Subcutaneous abdominal adipose tissue (tissue), 5 donors: ENCODE measurements around the gene PIGQ.
A peak's percentile ranks its signal among the peaks of the same experiment; 100 is the strongest.

ENCODE experiments used
- H3K27ac ChIP-seq: one replicate; pipeline ENCODE4 v1.7.0; 2013; ENCODE audit warnings: low read depth, mild to moderate bottlenecking, inconsistent platforms, low read length, moderate library complexity
- H3K27me3 ChIP-seq, 5 donors: one replicate each; pipeline ENCODE4 v1.7.0; 2013; ENCODE audit warnings: low read length in 5 of 5, inconsistent platforms in 1 of 5; ENCODE audit not compliant: control insufficient read depth in 5 of 5, insufficient read depth in 4 of 5
- H3K36me3 ChIP-seq, 5 donors: one replicate each; pipeline ENCODE4 v1.7.0; 2013; ENCODE audit warnings: low read length in 5 of 5; ENCODE audit not compliant: control insufficient read depth in 5 of 5, insufficient read depth in 5 of 5
- H3K4me1 ChIP-seq, 5 donors: one replicate each; pipeline ENCODE4 v1.7.0; 2013; ENCODE audit warnings: low read length in 5 of 5, mild to moderate bottlenecking in 3 of 5, moderate library complexity in 1 of 5; ENCODE audit not compliant: control insufficient read depth in 5 of 5, insufficient read depth in 5 of 5
- H3K4me3 ChIP-seq, 5 donors: one replicate each; pipeline ENCODE4 v1.7.0; 2013; ENCODE audit warnings: low read length in 5 of 5, low read depth in 1 of 5
- H3K9ac ChIP-seq, 5 donors: one replicate each; pipeline ENCODE4 v1.7.0; 2013; ENCODE audit warnings: low read length in 5 of 5, mild to moderate bottlenecking in 4 of 5, moderate library complexity in 3 of 5
- H3K9me3 ChIP-seq, 5 donors: one replicate each; pipeline ENCODE4 v1.7.0; 2013; ENCODE audit warnings: low read length in 5 of 5; ENCODE audit not compliant: control insufficient read depth in 5 of 5
- donor health status: healthy.
- donor health status: healthy.
- donor health status: healthy.
- donor health status: healthy.
- donor health status: healthy.

PIGQ gene

DNA sequence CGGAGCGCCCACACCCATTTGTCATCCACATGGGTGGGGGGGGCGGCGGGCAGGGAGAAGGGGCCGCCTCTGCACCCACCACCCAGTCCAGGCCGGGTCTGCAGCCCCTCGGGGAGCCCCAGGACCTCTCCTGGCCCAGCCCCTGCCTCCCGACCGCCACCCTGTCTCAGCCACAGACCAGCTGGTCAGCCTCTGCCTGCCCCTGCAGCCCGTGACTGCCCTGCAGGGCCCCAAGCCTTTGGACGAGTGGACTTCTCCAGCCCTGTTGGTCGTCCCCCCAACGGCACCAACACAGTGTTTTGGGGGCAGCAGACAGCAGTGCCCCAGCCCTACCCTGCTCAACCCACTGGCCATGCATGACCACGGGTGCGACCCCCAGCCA is 8.4 kb upstream of the PIGQ start:
- Histone ChIP-seq H3K36me3 (no peaks in the 10 kb centered on the region), H3K9ac (no peak overlapping the region), H3K9me3 (no peaks in the 10 kb centered on the region), H3K4me3 (no peak overlapping the region), H3K27ac (no peak overlapping the region), H3K27me3 (peaks cover 28 to 44% (median 40%) of the 10 kb centered on the region in 5 donors), H3K4me1 (peaks cover 0 to 15% (median 9%) of the 10 kb centered on the region in 5 donors)

DNA sequence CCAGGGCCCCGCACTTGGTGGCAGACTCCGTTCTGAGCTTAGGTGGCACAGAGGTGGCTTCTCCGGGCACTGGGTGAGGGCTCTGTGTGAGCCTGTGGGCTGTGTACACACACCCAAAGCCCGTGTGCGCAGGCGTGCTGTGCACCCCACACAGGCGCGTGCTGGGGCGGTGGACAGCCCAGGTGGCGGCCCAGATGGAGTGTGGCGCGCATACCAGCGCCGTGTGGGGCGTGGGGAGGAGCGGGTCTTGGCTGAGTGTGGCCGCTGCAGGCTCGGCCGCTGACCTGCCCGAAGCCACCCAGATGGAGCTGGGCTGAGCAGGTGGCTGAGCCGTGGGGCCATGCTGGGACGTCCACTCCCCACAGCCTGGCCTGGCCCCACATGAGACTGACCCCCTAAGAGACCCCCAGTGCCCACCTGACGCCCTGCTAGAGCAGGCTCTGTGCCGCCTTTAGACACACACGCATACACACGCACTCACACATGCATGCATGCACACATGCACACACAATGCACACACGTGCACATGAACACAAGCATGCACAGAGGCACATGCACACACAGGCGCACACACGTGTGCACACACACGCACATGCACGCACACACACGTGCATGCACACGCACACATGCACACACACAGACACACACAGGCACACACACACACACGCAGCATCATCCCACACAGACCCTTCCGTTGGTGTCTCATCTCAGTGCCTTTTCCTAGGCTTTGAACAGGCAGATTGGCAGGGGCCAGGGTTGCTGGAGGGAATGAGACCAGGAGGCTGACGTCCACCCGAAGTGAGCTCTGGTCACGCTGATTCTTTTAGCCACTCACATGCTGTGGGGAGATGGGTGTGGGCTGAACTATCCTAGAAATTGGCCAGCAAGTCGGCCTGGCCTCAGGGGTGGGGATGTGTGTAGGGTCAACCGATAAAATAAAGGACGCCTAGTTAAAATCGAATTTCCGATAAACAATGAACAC is 7.5 kb upstream of the PIGQ start:
- Histone ChIP-seq H3K4me1 (peaks cover under 1 to 24% (median 18%) of the 10 kb centered on the region in 5 donors), H3K4me3 (no peak overlapping the region), H3K9me3 (no peaks in the 10 kb centered on the region), H3K27me3 (peaks cover 28 to 42% (median 40%) of the 10 kb centered on the region in 5 donors), H3K27ac (no peak overlapping the region), H3K9ac (no peak overlapping the region), H3K36me3 (no peaks in the 10 kb centered on the region)

DNA sequence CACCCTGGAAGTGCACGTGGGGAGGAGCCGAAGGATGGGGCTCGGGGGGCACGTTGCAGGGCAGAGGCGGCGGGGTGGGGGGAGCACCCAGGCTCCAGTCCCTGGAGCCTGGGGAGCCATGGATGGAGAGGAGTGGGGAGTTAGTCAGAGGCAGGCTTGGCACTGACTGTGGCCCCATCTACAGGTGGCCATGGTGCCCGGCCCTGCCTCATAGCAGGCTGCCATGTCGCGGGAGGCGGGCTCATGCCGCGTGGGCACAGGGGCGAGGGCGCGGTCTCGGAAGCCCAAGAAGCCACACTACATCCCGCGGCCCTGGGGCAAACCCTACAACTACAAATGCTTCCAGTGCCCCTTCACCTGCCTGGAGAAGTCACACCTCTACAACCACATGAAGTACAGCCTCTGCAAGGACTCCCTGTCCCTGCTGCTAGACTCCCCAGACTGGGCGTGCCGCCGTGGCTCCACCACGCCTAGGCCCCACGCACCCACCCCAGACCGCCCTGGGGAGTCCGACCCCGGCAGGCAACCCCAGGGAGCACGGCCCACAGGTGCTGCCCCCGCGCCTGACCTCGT is 6.6 kb upstream of the PIGQ start:
- Histone ChIP-seq H3K4me1 (peaks cover 1 to 33% (median 25%) of the 10 kb centered on the region in 5 donors), H3K4me3 (no peak overlapping the region)

DNA sequence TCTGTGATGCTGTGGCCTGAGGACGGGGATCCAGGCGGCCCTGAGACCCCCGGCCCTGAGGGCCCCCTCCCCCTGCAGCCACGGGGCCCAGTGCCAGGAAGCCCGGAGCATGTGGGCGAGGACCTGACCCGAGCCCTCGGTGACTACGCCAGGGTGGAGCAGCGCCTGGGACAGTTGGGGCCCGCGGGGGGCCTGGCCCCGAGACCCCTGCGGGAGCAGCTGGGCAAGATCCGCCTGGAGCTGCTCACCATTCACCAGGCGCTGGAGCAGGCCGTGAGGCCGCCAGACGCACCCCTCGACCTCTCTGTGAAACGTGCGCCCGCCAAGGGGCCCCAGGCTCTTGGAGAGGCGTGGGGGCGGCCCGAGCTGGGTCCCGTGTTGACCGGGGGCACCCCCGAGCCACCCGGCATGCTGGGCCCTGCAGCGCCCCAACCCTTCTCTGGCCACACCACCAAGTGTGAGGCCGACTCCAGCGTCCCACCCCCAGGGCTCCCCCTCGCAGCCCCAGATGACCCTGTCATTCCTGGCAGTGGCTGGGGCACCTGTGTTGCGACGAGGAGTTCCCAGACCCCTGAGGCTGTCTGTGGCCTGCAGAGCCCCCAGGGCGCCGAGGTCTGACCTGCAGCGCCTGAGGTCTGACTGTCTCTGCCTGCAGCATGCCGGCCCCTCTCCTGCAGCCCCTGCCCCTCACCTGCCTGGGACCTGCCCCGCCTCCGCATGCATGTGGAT is 4.9 kb upstream of the PIGQ start:
- peaks cover 5 to 39% (median 34%) of the 10 kb centered on the region in 5 donors for H3K4me1 ChIP-seq
- no peaks in the 10 kb centered on the region for H3K36me3 ChIP-seq
- H3K9ac ChIP-seq, result no peak overlapping the region
- H3K27me3 ChIP-seq, result peaks cover 11 to 22% (median 17%) of the 10 kb centered on the region in 5 donors
- no peak overlapping the region for H3K4me3 ChIP-seq
- H3K27ac ChIP-seq, result no peak overlapping the region
- H3K9me3 ChIP-seq, result no peaks in the 10 kb centered on the region

More for the DNA sequence above, 6.6 kb upstream of the PIGQ start:
- H3K27ac ChIP-seq, result no peak overlapping the region
- no peaks in the 10 kb centered on the region for H3K36me3 ChIP-seq
- peaks cover 28 to 38% (median 34%) of the 10 kb centered on the region in 5 donors for H3K27me3 ChIP-seq
- H3K9me3 ChIP-seq, result no peaks in the 10 kb centered on the region
- H3K9ac ChIP-seq, result no peak overlapping the region

DNA sequence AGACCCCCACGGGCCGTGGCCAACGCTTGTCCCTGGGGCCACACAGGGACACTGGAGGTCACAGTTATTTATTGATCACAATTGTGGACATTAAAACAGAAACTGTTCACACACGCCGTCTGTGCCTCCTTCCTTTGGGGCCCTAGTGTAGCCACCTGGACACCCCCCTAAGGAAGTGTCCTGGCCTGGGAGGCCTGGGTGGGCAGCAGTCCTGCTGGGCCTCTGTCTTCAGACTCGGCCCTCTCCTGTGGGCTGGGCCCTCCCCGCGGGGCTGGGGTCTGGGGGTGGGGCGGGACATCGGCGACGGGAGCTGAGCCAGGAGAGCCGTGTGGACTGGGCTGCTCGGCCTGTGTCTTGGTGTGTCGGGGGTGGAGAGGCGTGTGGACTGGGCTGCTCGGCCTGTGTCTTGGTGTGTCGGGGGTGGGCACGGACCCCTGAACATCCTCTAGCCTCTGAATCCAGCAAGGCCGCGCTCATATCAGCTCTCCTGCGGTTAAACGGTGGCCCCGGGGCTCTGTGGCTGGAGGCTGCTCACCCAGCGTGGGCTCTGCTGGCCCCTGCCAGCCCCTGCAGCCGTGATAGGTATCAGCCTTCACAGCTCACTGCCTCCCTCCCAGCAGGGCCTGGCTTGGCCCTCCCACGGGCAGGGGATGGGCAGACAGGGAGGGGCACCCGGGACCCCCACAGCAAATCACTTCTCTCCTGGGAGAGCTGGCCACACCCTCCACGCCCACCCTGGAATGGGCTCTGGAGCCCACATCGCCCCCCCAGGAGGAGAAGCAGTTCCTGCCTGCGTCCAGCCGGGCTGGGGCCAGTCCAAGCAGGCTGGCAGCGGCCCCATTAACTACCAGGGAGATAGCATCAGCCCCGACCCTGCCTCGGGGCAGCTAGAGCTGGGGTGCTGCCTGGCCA is 4.1 kb upstream of the PIGQ start:
- Histone ChIP-seq H3K27ac (no peak overlapping the region), H3K27me3 (peaks cover 10 to 22% (median 17%) of the 10 kb centered on the region in 5 donors), H3K4me1 (peaks cover 5 to 46% (median 38%) of the 10 kb centered on the region in 5 donors), H3K9me3 (no peaks in the 10 kb centered on the region), H3K36me3 (no peaks in the 10 kb centered on the region), H3K9ac (peak overlapping the region in 1 of 5 donors; percentile 65), H3K4me3 (no peak overlapping the region)

DNA sequence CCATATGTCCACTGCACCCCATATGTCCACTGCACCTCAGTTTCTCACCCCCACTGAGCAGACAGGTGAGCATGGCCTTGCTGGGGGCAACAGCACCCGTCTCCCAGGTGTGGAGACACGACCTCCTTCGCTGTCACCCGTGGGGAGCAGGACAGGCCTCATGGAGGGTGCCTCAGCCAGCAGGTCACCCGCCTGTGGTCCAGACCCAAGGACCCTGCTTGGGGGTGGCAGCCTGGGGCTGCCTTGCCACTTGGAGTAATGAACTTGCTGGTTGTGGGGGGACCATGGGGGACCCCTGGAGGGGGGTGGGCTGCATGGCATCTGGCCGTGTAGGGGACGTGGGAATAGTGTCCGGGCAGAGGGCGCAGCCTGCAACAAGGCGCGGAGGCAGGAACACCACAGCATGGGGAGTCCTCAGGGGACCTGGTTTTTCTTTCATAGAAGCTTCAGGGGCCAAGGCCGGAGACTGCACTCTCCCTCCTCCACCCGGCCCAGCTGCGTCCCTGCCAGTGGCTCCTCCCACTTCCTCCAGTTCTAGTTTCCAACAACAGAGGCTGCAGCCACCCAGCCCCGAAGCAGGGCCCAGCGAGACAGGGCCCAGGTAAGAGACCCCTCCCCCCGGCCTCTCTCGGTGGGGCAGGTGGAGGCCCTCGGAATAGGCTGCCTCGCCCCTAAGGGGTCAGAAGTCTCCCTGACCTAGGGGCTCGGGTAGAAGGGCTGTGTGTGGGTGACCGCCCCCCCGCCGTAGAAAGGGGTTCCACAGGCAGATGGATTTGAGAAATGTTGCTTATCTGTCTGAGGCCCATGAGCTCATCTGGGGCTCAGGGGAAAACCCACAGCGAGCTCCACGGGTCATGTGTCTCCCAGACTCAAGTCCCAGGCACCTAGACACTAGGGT is 3.0 kb upstream of the PIGQ start, which contains the start of gene NHLRC4:
Gene NHLRC4, plus strand, starts transcription at position 531 of the 898 bp plus-strand sequence. CDS start 1,043 bp downstream, outside the sequence.
- Histone ChIP-seq H3K4me1 (peaks cover 5 to 53% (median 44%) of the 10 kb centered on the region in 5 donors), H3K27ac (no peak within 1 kb of the TSS)

DNA sequence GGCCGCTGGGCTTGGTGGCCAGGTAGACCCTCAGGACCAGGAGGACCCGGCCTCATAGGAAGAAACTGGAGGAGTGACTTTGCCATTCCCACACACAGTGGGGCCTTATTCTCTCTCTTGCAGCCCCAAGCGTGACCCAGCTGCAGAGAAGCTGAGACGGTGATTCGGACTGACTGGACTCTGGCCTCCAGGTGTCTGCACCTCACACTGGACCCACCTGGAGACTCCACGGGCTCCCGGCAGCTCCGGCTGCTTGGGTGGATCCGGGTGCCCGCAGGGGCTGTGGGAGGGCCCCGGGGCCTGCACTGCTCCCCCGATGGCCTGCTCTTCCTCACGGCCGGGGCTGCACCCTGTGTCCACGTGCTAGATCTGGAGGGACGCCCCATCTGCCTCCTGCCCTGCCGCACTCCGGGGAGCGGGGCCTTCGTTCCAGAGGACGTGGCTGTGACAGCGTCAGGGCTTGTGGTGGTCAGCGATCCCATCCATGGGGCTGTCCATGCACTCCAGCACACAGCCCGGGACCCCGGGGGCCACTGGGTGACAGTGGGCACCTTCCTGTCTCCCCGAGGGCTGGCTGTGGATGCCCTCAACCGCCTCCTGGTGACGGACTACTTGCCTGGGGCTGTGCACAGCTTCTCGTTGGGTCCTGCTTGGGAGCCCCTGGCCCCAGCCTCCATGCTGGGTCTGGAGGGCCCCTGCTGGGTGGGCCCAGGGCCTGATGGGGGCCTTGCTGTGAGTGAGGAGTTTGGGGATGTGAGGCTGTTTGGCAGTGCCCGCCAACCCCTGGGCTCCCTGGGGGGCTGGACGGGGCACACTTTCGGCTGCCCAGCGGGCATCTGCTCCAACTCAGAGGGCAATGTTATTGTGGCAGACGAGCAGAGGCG is 2.2 kb upstream of the PIGQ start:
- Histone ChIP-seq H3K9me3 (no peaks in the 10 kb centered on the region), H3K9ac (peak overlapping the region in 3 of 5 donors; percentile 65 to 68 (median 65)), H3K27ac (no peak overlapping the region), H3K36me3 (no peaks in the 10 kb centered on the region), H3K27me3 (peaks cover 0 to 7% (median 4%) of the 10 kb centered on the region in 5 donors), H3K4me3 (peak overlapping the region; percentile 44 to 60 (median 53)), H3K4me1 (peaks cover 5 to 53% (median 44%) of the 10 kb centered on the region in 5 donors)

More for the DNA sequence above, 3.0 kb upstream of the PIGQ start, which contains the start of gene NHLRC4:
- Histone ChIP-seq H3K9ac (peak within 1 kb of the TSS in 4 of 5 donors; percentile 40 to 68 (median 65)), H3K36me3 (no peaks in the 10 kb centered on the region), H3K4me3 (peak within 1 kb of the TSS; percentile 44 to 60 (median 53)), H3K27me3 (peaks cover 7 to 13% (median 9%) of the 10 kb centered on the region in 5 donors), H3K9me3 (no peaks in the 10 kb centered on the region)
